Epidermal melanocyte (primary cell): ENCODE data around the gene MYO10.
"Not testable (repeated sequence)": the region's sequence is repeated elsewhere in the genome, so short reads cannot be mapped to it uniquely, and the experiment has no call there.

Source experiments
- DNase-seq: peaks from one replicate; pipeline ENCODE4 v3.0.0; 2011; ENCODE audit warnings: low spot score; ENCODE audit not compliant: insufficient read length

The MYO10 gene

GRCh38 chr5:16863469-16863946, 72.6 kb downstream of the MYO10 start:
- no peak for DNase-seq

- DNase-seq: no peak
Measured at GRCh38 chr5:16862777-16863176, 73.3 kb downstream of the MYO10 start.

- no peak for DNase-seq
Measured at GRCh38 chr5:16859346-16859745, 76.7 kb downstream of the MYO10 start.

GRCh38 chr5:16858151-16858550, 77.9 kb downstream of the MYO10 start:
- DNase-seq: no peak

- DNase-seq: no peak
Measured at GRCh38 chr5:16857635-16858034, 78.5 kb downstream of the MYO10 start.

GRCh38 chr5:16856531-16856930, 79.6 kb downstream of the MYO10 start:
- DNase-seq: no peak

GRCh38 chr5:16855898-16856297, 80.2 kb downstream of the MYO10 start:
- no peak for DNase-seq

- no peak for DNase-seq
Measured at GRCh38 chr5:16855485-16855884, 80.6 kb downstream of the MYO10 start.

- DNase-seq: no peak
Measured at GRCh38 chr5:16854351-16854750, 81.7 kb downstream of the MYO10 start.

- no peak for DNase-seq
Measured at GRCh38 chr5:16853518-16853917, 82.6 kb downstream of the MYO10 start.

GRCh38 chr5:16852251-16853005, 83.7 kb downstream of the MYO10 start:
- no peak for DNase-seq

GRCh38 chr5:16849775-16850174, 86.3 kb downstream of the MYO10 start:
- DNase-seq: no peak

- DNase-seq: no peak
Measured at GRCh38 chr5:16849181-16849580, 86.9 kb downstream of the MYO10 start.

GRCh38 chr5:16844952-16845351, 91.1 kb downstream of the MYO10 start:
- DNase-seq: no peak

- DNase-seq: no peak
Measured at GRCh38 chr5:16842896-16843295, 93.2 kb downstream of the MYO10 start.

- no peak for DNase-seq
Measured at GRCh38 chr5:16841416-16841815, 94.7 kb downstream of the MYO10 start.

- no peak for DNase-seq
Measured at GRCh38 chr5:16837305-16837704, 98.8 kb downstream of the MYO10 start.

- no peak for DNase-seq
Measured at GRCh38 chr5:16834029-16834428, 102.1 kb downstream of the MYO10 start.

- DNase-seq: not testable (repeated sequence)
Measured at GRCh38 chr5:16831326-16831725, 104.8 kb downstream of the MYO10 start.

GRCh38 chr5:16827755-16828154, 108.3 kb downstream of the MYO10 start:
- no peak for DNase-seq

- DNase-seq: no peak
Measured at GRCh38 chr5:16826379-16827125, 109.5 kb downstream of the MYO10 start.

- DNase-seq: peak; percentile 48
Measured at GRCh38 chr5:16819522-16820167, 116.4 kb downstream of the MYO10 start.
